DLD1 (cell line): ENCODE results near the gene THSD4.
"Not testable (repeated sequence)": the region's sequence is repeated elsewhere in the genome, so short reads cannot be mapped to it uniquely, and the experiment has no call there.

ENCODE experiments used
- in situ Hi-C: cut with HindIII; loops from 2 replicates; pipeline ENCODE4 v1.10.0; 2017; ENCODE audit warnings: low sequenced_read_pairs

Gene THSD4

DNA sequence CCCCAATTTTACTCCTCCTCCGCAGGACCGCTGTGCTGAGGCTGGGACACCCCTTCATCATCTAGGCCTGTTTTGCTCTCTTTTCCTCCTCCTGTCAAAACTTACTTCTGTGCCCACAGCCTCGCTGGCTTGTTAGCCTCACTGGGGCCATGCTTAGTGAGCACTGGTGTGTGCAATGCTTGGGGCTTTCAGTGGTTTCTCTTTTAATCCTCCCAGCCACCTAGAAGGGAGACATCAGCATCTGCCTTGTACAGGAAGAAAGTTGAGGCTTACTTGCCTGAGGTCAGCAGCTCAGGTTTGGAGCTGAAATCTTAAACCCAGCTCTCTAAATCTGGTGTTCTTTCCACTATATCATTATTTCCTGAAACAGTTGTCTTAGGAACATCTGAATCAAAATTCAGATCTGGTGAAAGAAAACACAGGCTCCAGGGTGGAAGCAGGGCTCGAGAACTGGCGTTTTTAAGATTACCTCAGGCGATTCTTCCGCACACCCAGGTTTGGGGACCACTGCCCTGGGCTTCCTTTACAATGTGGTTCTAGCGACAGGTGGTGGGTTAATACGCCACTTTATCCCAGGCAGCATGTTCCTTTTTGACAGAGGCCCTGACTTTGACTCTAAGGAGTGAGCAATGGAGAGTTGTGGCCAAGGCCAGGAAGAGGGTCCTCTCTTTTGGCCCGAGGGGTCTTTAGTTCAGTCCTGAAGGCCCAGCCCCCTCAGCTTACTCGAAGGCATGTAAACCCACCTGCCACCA is 3.8 kb downstream of the THSD4 start:
- in situ Hi-C loops, result no loop called here

DNA sequence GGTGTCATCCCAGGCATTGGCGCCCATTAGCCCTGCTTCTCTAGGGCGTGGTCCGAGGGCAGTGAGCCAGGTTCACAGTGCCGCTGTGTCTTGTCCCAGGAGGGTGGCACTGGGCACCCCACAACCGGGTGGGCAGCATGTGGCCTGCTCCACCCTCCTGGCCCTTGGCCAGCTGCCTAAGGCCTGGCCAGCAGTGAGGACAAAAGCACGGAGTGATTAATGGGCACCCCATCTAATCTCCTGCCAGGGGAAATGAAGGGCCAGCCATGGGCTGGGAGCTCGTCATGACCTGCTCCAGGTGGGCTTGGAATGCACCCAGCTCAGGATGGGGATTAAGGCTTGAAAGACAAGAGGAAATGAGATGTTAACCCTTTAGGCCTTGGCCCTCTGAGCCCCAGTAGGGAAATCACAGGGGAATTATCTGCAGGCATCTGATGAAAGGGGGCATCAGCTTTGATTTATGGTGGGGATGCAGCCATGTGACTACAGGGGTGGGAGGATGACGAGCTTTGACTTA is 5.2 kb downstream of the THSD4 start:
- in situ Hi-C loops, result no loop called here

DNA sequence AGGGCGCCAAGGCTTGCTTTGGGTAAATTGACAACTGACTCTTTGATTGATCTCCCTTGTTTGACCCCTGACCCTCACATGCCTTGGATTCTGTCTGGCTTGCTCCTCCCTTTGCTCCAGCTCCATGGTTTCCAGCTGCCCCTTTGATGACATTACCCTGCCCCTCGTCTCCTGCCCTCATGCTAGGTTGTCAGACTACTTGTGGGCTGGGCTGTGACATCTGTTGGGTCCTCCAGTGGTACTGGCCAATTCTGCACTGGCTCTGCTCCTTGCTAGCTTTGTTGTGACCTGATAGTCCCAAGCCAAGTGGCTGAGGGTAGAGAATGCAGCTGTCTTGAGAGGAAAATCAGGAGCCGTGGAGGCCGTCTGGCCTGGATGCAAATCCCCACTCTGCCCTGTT is 6.2 kb downstream of the THSD4 start:
- in situ Hi-C loops, result no loop called here

DNA sequence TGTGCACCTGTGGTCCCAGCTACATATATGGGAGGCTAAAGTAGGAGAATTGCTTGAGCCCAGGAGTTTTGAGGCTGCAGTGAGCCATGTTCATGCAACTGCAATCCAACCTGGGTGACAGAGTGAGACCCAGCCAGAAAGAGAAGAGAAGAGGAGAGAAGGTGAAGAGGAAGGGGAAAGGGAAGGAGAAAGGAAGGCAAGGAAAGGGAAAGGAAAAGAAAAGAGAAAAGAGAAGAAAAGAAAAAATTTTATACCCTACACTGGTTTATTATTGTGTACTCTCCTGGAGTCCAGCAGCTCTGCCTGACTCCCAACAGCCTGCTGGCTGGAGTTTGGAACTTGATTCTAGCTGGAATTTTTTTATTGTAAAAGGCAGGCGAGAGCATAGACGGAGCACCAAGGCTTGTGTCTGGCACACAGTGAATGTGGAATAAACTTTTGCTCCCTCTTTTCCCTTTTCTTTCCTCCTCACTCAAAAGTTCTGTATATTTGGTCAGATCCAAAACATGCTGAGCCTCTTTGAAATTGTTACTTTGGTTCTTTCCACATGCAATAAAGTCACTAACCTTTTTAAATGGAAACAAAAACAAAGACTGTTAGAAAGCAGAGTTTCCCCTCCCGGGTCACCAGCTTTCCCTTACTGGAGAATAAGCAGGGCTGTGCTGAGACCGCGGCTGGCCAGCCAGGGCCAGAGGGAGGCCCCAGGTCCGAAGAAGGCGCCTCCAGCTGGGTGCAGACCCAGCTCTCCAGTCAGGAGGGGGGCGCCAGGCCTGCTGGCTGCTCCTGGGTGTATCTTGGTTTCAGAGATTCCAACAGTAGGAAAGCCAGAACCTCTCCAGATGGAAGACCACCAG is 9.9 kb downstream of the THSD4 start:
- in situ Hi-C loops, result no loop called here

DNA sequence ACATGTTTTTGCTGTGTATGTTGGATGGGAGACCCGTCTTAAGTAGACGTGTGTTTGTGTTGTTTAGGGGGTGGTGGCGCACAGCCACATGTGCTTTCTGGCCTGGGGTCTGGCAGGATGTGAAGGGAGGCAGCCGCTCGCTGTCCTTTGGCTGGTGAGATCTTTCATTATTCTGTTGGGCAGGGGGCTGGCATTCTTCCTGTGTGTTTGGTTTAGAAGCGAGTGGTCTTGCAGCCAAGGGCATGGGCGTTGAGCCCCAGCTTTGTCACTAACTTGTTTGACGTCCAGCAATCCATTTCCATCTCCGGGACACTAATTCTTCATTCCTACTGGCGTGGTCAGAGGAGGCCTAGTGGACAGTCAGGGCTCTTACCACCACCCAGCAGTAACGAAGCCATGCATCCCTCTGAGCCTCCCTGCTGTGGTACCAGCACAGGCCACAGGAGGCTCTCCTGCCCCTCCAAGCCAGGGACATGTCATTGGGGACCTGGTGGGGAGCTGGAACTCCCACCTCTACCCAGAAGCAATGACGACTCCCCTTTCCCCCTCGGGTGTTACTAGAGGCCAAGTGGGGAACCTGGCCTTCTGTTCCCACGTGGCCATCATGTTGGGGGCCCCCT is 10.7 kb downstream of the THSD4 start:
- in situ Hi-C loops, result no loop called here

DNA sequence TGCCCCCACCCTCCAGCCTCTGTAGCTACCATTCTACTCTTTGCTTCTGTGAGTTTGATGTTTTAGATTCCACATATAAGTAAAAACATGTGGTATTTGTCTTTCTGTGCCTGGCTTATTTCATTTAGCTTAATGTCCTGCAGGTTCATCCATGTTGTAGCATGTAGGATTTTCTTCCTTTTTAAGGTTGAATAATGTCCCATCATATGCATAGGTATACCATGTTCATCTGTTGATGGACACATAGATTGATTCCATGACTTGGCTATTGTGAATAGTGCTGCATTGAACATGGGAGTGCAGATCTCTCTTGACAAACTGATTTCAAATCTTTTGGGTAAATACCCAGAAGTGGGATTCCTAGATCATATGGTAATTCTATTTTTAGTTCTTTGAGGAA is 11.8 kb downstream of the THSD4 start:
- in situ Hi-C loops, result no loop called here

DNA sequence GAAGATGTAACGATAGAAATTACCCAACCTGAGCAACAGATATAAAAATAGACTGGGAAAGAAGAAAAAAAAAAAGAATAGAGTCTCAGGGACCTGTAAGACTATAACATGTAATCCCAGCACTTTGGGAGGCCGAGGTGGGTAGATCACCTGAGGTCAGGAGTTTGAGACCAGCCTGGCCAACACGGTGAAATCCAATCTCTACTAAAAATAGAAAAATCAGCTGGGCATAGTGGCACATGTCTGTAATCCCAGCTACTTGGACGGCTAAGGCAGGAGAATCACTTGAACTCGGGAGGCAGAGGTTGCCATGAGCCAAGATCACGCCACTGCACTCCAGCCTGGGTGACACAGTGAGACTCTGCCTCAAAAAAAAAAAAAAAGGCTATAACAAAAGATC is 12.9 kb downstream of the THSD4 start:
- in situ Hi-C loops, result not testable (repeated sequence)

DNA sequence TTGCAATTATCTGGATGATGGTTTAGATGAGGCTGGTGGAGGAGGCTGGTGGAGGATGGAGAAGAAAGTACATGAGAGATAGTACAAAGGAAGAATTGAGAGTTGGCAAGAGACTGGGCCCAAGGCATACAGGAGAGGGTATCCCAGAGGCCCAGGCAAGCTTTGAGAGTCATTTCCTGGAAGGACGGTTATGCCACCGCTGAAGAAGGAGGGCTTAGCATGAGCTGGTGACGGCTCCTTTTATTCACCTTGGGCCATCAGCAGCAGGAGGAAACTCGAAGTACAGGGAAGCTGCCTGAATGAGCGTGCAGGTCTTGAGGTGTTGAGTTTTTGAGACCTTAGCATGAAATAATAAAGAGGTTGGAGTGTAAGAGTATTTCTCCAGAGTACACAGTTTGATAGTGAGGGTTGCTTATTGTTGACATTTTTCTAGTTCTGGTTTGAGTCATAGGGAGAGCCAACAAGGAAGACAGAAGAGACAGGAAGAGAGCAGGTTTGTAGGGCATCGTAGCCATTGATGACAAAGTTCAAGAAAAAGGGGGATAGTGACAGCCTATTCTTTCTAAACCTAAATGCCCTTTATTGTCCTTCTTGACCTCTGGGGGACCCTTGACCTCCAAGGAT is 13.8 kb downstream of the THSD4 start:
- in situ Hi-C loops, result no loop called here

DNA sequence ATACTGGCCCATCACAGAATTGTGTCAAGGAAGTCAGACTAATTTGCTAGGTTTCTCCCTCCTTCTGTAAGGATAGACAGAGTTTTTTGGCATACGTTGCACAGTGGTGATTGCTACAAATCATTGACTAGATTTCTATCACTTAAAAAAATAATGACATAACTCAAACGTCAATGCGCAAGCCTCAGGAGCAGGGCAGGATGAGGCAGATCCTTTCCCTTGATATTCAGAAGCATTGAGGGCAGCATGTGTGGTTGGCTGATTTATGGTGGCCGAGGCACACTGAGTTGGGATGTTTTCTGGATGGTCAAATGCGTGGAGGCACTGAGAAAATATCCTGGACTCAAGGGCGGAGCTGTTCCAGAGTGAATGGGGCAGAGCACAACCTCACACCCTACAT is 14.4 kb downstream of the THSD4 start:
- in situ Hi-C loops, result no loop called here

DNA sequence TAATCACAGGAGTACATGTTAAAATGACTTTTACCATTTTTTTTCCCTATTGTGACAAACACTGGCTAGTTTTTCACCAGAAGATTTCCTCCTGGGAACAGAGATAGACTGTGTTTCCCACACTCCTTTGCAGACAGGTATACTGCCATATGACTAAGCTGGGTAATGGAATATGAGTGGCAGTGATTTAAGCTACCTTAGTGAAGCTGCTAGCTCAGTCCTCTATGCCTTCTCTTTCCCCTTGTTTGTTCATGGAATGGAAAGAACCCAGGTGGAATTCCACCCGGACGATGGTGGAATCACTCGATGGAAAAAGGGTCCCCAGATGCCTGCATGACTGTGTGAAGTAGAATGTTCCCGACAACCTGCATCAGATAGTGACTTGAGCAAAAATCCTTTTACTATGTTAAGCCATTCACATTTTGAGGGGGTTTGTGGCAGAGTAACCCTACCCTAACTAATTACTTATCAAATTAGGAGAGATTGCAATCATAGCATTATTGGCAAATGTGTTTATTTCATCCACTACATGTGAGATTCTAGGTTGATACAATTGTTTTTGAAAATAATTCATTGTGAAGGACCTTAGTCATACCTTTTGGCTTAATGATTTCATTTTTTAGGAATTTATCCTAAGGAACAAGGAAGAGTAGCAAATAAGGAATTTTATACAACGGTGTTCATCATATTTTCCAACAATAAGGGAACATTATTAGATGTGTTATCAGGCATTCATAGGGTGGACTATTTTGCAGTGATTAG is 16.5 kb downstream of the THSD4 start:
- in situ Hi-C loops, result no loop called here

DNA sequence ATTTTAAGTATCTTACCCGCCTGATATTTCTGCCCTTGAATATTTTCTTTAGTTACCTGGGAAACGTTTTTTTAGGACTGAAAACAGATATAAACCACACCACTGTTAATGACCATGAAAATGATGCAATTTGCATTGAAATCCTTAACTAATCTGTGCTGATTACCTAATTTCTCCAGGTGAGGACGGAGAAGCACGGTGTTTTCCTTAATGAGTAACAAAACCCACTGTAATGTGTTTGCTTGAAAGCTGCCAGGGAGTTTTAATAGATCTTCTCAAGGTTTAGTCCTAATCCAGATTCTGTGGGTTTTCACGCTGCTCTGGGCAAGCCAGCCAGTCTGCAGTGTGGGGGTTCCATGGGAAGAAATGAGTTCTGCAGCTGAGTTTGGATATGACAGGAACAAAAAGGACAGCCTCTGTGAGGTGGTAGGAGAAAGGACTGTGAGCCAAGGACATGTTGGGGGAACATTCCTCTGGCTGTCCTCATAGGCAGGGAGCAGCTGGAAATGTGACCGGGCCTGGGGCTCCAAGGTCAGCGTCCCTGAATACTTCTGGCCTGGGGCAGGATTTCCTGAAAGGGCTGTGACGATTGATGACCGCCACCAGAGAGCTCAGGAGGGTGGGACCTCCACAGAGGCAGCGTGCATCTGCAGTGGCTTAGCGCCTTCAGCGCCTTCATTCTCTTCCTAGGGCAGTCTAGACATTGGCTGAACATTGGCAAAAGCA is 18.6 kb downstream of the THSD4 start:
- in situ Hi-C loops, result no loop called here

DNA sequence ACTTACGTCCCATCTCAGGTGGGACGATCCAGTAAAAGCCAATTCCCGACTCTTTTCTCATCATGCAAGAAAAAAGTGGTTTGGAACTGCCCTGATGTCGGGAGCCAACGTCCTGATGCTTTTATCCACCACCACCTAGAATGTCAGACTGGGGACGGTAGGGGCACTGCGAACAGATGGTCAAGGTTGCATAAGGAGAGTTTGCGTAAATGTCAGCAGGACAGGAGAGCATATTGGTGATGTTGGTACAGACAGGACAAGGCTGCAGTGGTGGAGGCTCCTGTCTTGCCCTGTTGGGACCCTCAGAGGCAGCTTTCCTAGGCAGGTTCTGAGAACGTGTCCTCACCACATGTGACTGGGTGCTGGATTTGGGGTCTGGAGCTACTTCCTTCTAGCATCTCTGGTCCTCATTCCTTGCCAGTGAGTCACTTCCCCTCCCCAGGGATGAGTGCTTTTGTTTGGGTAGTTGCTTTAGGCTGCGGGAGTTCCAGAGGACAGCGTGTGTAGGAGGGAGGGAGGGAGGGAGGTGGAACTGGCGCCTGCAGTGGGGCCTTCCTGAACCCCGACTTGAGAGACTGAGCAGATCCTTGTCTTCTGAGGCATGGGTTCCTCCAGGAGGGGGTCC is 21.0 kb downstream of the THSD4 start:
- in situ Hi-C loops, result no loop called here

DNA sequence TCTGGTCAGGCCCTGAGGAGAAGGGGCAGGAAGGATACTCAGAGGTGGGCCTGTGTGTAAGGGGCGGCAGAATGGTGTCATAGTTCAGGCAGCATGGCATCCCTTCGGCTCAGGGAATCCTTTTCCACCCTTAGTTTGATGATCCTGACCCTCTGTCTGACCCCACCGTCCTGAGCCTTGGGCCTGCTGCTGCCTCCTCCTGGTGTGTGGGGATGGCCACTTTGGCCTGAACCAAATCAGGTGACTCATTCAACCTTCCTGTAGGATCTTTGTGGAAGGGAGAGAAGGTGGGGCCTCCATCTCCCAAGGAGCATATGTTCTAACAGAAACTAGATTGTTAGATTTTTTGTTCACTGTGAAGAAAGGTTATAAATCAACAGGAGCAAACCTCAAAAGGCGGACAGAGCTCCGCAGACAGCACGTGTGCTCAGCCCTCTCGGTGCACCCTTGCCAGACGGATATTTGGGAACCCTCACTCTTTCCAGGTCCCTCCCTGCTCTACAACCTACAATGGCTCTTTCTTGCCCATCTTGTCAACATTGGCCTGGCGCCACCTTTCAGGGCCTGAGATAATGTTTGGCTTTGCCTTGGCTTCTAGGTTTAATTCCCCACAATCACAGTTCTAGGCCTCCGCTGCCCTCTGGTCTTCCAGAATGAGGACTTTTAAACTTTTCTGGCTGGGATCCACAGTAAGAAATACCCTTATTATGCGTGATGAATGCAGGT is 21.7 kb downstream of the THSD4 start:
- in situ Hi-C loops, result no loop called here

DNA sequence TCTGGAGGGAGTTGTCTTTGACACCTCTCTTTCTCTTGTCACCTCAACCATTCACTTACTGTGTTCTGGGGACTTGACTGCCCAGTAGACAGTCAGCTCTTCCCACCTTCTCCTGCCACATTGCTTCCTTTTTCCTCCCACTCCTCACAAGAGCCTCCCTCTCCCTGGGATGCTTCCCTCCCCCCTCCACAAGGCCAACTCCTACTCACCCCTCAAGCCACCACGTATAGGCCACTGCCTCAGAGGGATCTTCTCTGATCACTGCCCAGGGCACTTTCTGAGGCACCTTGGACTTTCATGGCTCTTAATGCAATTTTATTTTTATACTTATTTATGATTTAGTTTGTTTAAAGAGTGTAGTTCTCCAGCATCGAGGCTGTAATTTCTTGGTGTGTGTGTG is 23.2 kb downstream of the THSD4 start:
- in situ Hi-C loops, result no loop called here

DNA sequence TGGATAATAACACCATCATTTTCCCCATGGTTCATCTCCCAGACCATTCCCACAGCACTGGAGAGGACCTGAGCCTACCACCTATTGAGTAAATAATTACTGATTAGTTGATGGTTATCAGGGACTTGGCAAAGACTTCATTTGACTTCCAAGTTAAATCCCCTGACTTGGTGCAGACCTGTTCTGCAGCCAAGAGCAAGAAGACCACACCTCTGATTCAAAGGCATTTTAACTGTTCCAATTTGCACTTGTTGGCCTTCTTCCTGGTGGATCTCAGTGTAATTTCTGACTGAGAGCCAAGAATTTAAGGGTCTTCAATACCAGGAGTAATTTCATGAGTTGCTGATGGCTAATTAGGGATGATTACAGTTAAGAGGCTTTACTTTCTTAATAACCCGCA is 24.0 kb downstream of the THSD4 start:
- in situ Hi-C loops, result no loop called here

DNA sequence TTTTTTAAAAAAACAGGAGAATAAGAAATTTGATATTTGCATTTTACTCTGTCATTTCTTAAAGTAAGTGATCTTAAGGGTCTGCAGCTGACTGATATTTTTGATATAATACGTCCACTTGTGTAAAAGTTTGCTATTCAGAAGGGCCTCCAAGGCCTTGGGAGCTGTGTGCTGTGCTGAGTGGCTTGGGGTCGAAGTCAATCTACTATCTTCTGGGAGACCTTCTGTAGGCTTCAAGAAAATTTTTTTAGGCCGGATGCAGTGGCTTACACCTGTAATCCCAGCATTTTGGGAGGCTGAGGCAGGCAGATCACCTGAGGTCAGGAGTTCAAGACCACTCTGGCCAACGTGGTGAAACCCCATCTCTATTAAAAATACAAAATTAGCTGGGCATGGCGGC is 26.3 kb downstream of the THSD4 start:
- in situ Hi-C loops, result no loop called here

DNA sequence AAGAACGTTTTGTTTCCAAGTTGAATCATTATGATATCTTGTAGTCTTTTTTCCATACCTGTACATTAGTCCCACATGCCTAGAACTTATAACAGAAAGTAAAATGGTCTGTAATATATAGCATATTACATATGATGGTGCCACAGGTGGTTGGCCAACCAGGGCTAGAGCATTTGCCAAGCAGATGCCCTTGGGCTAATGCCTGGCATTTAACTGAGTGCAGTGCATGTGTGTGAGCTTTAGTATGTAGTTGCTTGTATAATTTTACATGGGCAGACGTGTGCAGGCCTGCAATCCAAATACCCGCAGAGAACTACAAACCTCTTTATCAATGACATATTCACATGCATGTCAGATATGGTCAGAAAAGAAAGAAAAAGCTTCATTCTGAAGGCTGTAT is 27.5 kb downstream of the THSD4 start:
- in situ Hi-C loops, result no loop called here

DNA sequence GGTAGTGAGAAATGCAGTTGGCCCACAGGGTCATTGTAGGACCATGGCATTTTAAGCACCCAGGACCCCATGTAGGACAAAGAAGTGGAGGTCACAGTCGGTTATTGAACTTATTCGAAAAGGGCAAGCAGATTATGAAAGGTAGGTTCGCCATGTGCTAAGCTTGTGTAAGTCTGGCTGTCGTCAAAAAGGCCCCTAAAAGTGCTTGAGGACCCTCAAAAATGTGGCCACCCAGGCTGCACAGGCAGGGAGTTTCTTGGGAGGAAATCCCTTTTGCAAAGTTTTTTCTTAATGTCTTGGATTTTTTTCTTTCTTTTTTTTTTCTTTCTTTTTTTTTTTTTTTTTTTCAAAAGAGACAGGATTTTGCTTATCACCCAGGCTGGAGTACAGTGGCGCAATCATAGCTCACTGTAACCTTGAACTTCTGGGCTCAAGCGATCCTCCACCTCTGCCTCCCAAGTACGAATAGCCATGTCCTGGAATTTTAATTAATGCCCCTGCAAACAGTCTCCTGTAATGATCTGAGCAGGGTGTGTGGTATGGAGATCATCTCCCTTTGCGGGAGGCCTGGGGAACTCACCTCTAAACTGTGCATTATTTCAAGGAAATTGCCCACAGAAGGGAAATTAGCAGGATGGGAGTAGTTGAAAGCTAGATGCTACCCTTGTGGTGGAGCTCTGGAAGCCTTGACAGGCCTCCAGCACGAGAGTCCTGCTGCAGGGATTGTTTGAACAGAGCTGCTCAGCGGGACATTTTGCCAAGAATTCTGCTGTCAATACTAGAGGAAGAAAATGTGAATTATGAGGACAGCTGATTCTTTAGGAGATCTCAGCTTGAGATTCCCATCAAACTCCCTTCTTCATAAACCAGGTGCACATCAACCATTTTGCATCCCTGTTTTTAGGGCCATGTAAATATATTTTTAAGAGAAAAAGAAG is 28.4 kb downstream of the THSD4 start:
- in situ Hi-C loops, result no loop called here
